Tongue (tissue), 2 donors: ENCODE results near the gene CFAP410. TPM values are rescaled to one million over a fixed set of nuclear protein-coding genes. Genes with fewer than 3 reads are reported as not detected.
A peak's percentile ranks its signal among the peaks of the same experiment; 100 is the strongest.

Experiments
- DNase-seq: peaks from one replicate; pipeline ENCODE4 v3.0.0-alpha.2; 2015
- total RNA-seq: library from RNA; depleted of rRNA; stranded (reverse); fragments of >200 nt; gene quantifications from one replicate; pipeline ENCODE4 v1.2.3, GENCODE V29; 2014

The CFAP410 gene
- total RNA-seq, 1 donor from 2014 or later, result 19.6 TPM

DNA sequence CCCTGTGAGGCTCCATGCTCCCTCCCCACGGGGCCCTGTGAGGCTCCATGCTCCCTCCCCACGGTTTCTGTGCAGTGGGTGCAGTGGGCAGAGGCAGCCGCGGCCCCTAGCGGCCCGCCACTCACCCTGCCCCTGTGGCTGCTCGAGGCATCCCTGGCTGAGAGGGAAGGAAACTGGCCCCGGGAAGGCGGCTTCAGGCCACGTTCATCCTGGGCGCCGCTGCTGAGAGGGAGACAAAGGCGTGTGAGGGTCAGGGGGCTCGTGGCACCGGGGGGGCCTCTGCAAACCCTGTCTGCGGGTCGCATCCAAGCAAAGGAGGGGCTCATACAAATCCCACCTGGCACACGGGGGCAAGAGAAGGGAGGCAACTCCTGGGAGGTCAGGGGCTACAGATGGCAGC lies 8.5 kb downstream of the CFAP410 start:
- DNase-seq, result no peak

DNA sequence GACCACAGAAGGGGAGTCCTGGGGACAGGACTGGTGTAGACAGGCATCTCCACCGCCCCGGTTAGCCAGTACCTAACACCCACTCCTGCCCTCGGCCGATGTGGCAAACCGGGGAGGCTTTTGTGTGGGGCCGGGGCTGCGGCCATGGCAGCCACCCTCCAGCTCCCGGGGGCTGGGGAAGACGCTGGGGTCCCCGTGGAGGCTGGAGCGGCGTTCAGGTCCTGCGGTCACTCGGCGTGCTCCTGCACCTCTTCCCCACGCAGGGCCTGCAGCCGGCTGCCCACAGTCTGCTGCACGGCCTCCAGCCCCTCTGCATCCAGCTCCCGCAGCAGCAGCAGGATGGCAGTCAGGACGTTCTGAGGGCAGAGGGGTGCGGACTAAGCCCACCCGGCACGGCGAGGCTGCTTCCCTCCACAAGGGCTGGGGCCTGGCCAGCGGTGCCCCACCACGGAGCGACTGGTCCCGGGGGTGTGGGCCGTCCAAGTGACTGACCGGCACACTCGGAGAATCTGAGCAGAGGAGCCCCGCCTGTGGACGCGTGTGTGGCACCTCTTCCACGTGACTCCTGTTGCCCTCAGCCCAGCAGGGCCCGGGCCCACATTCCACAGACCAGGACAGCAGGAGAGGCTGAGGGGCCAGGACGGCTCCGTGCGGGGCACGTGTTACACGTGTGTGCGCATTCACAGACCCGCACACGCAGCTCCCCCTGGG lies 9.1 kb downstream of the CFAP410 start:
- no peak for DNase-seq

DNA sequence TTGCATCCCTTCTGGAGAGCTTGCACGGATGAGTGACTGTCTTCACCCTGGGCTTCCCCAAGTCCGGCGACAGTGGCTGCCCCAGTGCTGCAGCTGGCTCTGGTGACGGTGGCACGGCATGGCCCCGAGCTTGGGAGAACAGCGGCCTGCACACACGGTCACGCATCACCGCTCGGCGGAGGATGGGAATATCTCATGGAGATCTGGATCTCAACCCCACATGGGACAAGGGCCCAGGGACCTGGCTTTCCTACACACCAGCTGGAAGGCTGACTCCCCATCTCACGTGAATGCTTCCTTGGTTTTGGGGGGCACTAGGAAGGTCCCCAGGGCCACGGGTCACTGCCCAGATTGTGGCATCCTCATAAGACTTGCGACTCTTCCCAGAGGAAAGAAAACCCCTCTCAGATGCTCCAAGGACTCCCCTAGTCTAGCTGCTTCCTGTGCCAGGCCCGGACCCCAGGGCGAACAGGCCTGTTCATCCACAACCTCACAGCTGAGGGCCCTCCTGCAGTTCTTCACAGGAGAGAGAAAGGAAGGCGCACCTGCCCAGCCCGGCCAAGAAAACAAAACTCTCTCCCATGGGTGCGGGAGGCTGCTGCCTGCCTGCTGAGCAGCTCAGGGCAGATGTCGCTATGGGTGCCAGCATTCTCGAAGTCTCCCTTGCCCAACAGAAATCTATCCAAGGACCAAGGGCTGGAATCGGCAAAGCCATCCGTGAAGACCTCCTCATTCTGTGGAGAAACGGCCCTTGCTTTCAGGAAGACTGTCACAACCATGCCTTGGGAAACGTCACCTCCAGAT lies 9.9 kb downstream of the CFAP410 start:
- no peak for DNase-seq

- no peak for DNase-seq
Measured at GRCh38 chr21:44328242-44328895, 10.8 kb downstream of the CFAP410 start.

DNA sequence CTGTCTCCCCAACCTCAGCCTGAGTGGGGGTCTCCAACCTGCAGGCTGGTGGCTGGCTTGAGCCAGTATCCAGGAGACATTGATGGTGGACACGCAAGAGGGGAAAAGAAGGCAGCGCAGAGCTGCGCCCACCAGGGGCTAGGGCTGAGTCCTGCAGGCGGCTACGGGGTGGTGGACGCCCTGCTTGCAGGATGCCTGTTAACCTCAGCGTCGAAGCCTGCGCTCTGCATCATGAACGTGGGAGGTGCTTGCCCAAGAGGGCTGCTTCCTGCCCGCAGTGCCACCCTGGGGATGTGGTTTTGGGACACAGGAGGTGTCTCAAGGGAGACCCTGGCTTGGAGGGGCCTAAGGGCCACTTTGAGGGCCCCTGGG lies 11.6 kb downstream of the CFAP410 start:
- DNase-seq, result no peak

DNA sequence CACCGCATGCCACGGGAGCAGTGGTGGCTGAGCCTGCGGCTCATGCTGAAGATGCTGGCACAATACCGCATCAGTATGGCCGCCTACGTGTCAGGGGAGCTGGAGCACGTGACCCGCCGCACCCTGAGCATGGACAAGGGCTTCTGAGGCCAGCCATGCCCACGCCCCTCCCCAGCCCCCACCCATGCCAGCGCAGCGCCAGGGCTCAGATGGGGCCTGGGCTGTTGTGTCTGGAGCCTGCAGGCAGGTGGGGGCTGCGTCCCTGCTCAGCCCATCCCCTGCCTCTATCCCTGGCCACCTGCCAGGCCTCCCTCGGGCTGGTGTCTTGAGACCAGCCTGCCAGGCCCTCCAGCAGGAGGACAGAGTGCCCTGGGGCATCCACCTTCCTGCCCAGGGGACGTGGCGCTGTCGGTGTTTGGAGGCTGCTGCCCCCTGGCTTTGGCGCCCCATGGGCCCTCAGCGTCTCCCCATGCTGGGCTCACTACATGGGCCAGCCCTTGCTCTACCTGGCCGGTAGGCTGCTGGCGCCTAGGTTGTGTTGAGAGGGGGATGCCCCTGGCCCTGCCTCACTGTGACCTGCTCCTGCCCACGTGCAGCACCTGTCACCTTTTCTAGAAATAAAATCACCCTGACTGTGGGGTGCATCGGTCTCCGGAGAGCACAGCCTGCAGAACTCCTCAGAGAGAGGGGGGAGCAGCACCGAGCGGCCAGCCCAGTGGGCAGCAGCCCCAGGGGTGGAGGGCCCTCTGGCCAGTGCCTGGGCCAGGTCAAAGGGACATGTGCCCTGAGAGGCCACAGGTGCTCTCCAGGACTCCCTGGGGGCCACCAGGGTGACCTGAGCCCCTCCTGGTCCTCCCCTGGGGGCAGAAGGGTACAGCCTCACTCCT lies 12.2 kb downstream of the CFAP410 start:
- DNase-seq, result no peak

- DNase-seq, result no peak
Measured at GRCh38 chr21:44326272-44326647, 12.9 kb downstream of the CFAP410 start.

GRCh38 chr21:44325386-44326271 lies 13.6 kb downstream of the CFAP410 start:
- DNase-seq, result no peak

DNA sequence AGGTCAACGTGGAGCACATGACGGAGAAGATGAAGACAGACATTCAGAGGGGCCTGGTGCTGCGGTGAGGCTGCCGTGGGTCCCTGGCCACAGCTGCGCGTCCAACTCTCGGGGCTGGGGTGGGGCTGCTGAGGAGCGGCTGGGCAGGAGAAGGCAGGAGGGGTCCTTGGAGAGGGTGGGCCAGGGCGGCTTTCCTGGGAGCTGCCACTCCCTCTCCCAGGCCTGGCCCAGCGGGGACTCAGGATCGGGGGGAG lies 14.4 kb downstream of the CFAP410 start:
- no peak for DNase-seq

GRCh38 chr21:44324106-44324853 lies 14.9 kb downstream of the CFAP410 start:
- no peak for DNase-seq

- DNase-seq, result no peak
Measured at GRCh38 chr21:44323591-44323990, 15.6 kb downstream of the CFAP410 start.

DNA sequence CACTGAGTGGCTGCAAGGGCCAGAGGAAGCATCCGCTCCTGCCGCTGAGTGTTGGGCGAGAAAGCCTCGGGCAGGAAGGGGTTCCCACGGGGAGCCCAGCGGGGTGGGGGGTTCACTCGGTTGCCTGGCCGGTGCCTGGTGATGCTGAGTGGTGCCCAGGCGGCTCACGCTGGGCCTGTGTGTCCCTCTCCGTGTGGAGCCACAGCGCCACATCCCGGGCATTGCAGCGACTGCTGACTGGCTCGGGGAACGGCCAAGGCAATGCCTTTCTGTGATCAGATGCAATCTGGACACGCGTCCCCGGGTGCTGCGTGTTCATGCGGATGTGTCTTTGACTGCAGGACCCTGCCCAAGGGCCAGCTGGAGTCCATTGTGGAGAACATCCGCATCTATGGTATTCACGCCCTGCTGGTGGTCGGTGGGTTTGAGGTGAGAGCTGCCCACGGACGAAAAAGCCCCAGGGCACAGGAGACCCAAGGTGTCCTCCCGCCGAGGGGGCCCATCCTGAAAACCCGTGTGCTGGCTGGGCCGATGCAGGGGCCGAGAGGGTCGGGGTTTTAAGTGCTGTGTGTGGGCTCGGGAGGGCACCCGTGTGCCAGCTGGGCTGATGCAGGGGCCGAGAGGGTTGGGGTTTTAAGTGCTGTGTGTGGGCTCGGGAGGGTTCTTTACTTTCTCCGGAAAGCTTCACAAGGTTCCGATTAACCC lies 16.4 kb downstream of the CFAP410 start:
- no peak for DNase-seq

DNA sequence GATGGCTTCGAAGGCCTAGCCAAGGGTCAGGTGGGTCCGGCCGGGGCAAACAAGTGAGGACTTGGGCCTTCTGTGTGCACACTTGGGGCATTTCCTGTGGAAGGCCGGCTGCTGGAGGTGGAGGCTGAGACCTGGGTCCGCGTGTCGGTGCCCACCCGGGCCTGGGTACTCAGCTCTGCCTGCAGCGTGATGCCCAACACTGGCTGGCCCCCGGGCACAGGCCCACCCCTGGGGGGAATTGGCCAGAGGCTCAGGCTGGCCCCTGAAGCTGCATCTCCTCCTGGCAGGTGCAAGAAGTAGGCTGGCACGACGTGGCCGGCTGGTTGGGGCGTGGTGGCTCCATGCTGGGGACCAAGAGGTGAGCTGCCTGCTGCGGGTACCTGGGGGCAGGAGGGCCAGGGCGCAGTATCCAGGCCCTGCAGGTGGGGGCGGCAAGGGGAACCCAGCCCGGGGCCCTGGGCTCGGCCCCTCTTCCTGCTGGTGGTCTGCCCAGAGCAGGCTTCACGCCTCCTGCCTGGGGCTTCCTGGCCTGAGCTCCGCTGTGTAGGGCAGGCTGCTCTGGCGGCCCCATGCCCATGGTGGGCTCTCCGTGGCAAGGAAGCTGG lies 17.2 kb downstream of the CFAP410 start:
- DNase-seq, result no peak

GRCh38 chr21:44320847-44321246 lies 18.3 kb downstream of the CFAP410 start:
- no peak for DNase-seq

DNA sequence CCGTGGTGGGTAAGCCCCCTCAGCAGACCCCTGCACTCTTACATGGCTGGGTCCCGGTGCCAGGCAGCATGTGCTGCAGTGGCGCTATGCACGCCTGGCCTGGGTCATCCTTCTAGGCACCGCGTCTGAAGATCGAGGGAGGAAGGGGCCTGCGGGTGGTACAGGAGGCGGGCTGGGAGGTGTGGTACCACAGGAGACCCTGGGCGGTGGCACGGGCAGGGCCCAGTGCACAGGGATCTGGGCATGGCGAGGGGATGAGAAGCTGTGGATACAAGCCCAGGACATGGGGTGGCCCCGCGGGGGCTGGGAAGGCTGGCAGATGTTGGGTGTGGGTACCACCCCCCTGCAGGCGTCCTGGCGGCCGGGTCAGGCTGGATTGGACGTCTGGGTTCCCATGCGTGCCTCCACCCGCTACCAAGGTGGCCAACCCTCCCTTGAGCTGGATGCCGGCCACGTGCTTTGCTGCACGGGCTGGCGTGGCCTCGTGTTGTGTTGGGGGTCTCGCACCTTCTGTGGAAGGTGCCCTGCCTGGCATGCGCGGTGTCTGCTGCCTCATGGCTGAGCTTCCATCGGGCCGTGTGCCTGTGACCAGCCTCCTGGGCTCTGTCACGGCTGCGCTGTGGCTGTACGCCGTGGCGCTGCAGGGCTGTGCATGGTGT lies 19.7 kb downstream of the CFAP410 start:
- no peak for DNase-seq

GRCh38 chr21:44318489-44319285 lies 20.5 kb downstream of the CFAP410 start:
- DNase-seq, result no peak

DNA sequence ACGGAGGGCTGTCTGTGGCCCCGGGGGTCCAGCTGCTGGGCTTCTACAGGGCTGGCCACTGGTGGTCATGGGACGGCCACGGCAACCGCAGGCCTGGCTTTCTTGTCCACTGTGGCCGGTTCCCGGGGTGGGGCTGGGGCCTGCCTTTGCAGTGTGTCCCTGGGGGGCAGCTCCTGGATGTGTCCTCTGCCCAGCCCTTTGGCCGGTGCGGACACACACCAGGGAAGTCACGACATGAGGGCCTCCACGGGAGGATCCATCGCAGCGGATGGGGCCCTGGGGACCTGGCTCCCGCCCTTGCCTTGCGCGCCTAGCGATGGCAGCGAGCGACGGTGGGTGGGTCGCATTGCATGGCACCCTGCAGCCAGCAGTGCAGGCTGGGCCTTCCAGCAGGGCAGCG lies 21.3 kb downstream of the CFAP410 start:
- DNase-seq, result no peak

- DNase-seq, result peak; percentile 46
Measured at GRCh38 chr21:44317241-44317782, 21.9 kb downstream of the CFAP410 start.
